ENCODE results near the gene DST.

DNA sequence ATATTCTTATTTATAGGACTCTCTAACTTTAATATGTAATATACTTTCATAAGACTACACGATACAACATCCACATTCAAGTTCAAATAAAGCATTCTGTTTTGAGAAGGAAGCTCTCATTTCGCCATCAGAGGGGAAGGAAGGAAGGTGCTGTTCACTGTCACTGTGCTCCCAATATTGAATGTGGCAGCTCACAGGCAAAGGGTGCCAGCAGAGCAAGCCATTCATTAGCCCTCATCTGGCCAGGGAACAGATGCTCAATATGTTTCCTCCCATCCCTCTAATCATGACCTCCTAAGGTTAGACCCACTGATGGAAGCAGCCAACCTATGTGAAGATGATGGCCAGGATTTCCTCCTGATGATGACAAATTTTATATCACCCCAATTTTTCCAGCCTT is 154.4 kb downstream of the DST start:
- TF ChIP-seq, protein P1, sequence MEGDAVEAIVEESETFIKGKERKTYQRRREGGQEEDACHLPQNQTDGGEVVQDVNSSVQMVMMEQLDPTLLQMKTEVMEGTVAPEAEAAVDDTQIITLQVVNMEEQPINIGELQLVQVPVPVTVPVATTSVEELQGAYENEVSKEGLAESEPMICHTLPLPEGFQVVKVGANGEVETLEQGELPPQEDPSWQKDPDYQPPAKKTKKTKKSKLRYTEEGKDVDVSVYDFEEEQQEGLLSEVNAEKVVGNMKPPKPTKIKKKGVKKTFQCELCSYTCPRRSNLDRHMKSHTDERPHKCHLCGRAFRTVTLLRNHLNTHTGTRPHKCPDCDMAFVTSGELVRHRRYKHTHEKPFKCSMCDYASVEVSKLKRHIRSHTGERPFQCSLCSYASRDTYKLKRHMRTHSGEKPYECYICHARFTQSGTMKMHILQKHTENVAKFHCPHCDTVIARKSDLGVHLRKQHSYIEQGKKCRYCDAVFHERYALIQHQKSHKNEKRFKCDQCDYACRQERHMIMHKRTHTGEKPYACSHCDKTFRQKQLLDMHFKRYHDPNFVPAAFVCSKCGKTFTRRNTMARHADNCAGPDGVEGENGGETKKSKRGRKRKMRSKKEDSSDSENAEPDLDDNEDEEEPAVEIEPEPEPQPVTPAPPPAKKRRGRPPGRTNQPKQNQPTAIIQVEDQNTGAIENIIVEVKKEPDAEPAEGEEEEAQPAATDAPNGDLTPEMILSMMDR (IDR thresholded peaks at IDR 0.05), result no peak
- TF ChIP-seq EP300 (IDR thresholded peaks at IDR 0.05) (no peak), POLR2A (IDR thresholded peaks at IDR 0.05) (no peak)
